OCI-LY3 (cell line): ENCODE results near the gene RAB36.

ENCODE experiments used
- H2AFZ ChIP-seq: fragments of 200-600, 300-600 bp; shearing (Covaris generic); 2 replicates; pipeline ENCODE4 v1.6.0; 2014; ENCODE audit warnings: antibody characterized with exemption, low read depth, low read length
- H3K27ac ChIP-seq: fragments of 200-600, 300-600 bp; sonication (generic); 2 replicates; pipeline ENCODE4 v1.5.1; 2014; ENCODE audit warnings: mild to moderate bottlenecking, low read length, moderate library complexity, mixed read lengths
- H3K27me3 ChIP-seq: fragments of 200-600, 300-600 bp; sonication (generic); 2 replicates; pipeline ENCODE4 v1.6.1; 2014; ENCODE audit warnings: low read depth, low read length, mixed read lengths
- H3K36me3 ChIP-seq: fragments of 200-600, 300-600 bp; sonication (generic); replicated peaks from 2 replicates; pipeline ENCODE3; 2014; ENCODE audit warnings: low read depth, low read length, mixed read lengths
- H3K4me1 ChIP-seq: fragments of 300-600, 200-600 bp; sonication (generic); 2 replicates; pipeline ENCODE4 v1.6.1; 2014; ENCODE audit warnings: low read length, mixed read lengths
- H3K4me2 ChIP-seq: fragments of 200-600, 300-600 bp; sonication (generic); 2 replicates; pipeline ENCODE4 v1.6.1; 2014; ENCODE audit warnings: low read length, mixed read lengths
- H3K4me3 ChIP-seq: fragments of 300-600, 200-600 bp; sonication (generic); 2 replicates; pipeline ENCODE4 v1.5.1; 2014; ENCODE audit warnings: antibody characterized with exemption, mild to moderate bottlenecking, low read length, moderate library complexity
- H3K79me2 ChIP-seq: fragments of 300-600, 200-600 bp; shearing (Covaris generic); 2 replicates; pipeline ENCODE4 v1.6.1; 2014; ENCODE audit warnings: mild to moderate bottlenecking, low read length, mixed read lengths
- H3K9ac ChIP-seq: fragments of 300-600, 200-600 bp; shearing (Covaris generic); 2 replicates; pipeline ENCODE4 v1.6.0; 2014; ENCODE audit warnings: mild to moderate bottlenecking, low read length, moderate library complexity
- H3K9me3 ChIP-seq: fragments of 200-600, 300-600 bp; shearing (Covaris generic); 2 replicates; pipeline ENCODE4 v1.6.1; 2014; ENCODE audit warnings: low read length, mixed read lengths; ENCODE audit not compliant: insufficient read depth
- H4K20me1 ChIP-seq: fragments of 200-600, 300-600 bp; sonication (generic); 2 replicates; pipeline ENCODE4 v1.6.1; 2016; ENCODE audit warnings: low read length, mixed read lengths; ENCODE audit not compliant: insufficient read depth
- EZH2phosphoT487 ChIP-seq: fragments of 200-600 bp; shearing (Covaris generic); IDR thresholded peaks from 2 replicates; pipeline ENCODE4 v1.6.1; 2018; ENCODE audit warnings: antibody characterized with exemption, mixed run types, low read depth
- TF ChIP-seq, protein P1 (sequence below): fragments of 200-600, 300-600 bp; sonication (generic); IDR thresholded peaks from 2 replicates; pipeline ENCODE4 v1.5.1; 2014; ENCODE audit warnings: antibody characterized with exemption, low read length, low read depth

The RAB36 gene

DNA sequence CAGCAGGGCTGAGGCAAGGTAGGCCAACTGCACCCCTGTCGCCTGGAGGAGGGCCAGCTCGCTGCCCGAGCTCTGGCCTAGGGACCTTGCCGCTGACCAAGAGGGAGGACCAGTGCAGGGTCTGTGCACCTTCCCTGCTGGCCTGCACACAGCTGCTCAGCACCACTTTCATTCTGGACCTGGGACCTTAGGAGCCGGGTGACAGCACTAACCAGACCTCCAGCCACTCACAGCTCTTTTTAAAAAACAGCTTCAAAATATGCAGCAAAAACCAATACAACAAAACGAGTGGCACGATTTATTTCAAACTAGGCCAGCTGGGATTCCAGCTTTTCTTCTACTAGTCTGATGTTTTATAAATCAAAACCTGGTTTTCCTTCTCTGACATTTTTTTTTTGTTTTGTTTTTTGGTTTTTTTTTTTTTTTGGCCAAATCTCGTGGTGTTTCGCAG lies 21.4 kb upstream of the RAB36 start:
- H3K79me2 ChIP-seq: no peaks in the 10 kb centered on the region
- no peak for TF ChIP-seq EZH2phosphoT487
- TF ChIP-seq, protein P1, sequence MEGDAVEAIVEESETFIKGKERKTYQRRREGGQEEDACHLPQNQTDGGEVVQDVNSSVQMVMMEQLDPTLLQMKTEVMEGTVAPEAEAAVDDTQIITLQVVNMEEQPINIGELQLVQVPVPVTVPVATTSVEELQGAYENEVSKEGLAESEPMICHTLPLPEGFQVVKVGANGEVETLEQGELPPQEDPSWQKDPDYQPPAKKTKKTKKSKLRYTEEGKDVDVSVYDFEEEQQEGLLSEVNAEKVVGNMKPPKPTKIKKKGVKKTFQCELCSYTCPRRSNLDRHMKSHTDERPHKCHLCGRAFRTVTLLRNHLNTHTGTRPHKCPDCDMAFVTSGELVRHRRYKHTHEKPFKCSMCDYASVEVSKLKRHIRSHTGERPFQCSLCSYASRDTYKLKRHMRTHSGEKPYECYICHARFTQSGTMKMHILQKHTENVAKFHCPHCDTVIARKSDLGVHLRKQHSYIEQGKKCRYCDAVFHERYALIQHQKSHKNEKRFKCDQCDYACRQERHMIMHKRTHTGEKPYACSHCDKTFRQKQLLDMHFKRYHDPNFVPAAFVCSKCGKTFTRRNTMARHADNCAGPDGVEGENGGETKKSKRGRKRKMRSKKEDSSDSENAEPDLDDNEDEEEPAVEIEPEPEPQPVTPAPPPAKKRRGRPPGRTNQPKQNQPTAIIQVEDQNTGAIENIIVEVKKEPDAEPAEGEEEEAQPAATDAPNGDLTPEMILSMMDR: no peak
- H3K36me3 ChIP-seq: peaks cover 10% of the 10 kb centered on the region
- no peak overlapping the region for H2AFZ ChIP-seq
- 0 out of 2 replicates have a peak, but pooled peaks cover 2% of the 10 kb centered on the region for H4K20me1 ChIP-seq
- H3K27ac ChIP-seq: no peak overlapping the region
- no peaks in the 10 kb centered on the region for H3K27me3 ChIP-seq
- no peak overlapping the region for H3K4me2 ChIP-seq
- peaks cover 18% of the 10 kb centered on the region for H3K4me1 ChIP-seq
- H3K9ac ChIP-seq: no peak overlapping the region
- H3K4me3 ChIP-seq: no peak overlapping the region
- no peaks in the 10 kb centered on the region for H3K9me3 ChIP-seq

DNA sequence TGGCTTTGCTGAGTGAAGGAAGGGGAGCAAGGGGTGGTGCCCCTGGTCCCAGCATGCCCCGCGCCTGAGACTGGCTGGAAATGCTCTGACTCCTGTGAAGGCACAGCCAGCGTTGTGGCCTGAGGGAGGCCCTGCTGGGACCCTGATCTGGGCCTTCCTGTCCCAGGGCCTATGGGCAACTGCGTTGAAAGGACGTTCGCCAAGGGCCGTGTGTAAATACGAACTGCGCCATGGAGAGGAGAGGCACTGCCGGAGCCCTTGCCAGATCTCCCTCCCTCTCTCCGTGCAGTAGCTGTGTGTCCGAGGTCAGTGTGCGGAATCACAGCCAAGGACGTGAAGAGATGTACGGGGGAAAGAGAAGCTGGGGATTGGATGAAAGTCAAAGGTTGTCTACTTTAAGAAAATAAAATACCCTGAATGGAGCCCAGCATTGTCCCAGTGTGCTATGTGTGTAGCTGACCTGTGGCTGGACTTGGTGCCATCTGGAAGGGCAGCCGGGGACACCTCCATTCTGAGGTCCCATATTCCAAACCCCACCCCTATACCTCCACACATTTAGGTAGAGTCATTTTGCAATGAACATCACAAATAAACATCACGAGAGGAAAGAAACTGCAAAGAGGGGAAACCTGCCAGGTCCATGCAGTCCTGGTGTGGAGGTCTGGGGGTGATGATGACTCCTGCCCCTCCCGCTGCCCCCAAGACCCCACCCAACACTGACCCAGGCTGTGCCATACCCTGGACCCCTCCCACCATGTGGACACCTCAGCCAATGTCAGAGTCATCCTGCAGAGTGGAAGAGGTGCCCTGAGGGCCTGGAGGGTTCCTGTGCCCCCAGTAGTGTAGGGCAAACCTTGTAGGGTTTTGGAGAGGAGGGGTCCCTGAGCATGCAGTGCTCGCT lies 20.4 kb upstream of the RAB36 start:
- no peak overlapping the region for H3K4me3 ChIP-seq
- no peaks in the 10 kb centered on the region for H4K20me1 ChIP-seq
- no peak overlapping the region for H3K4me2 ChIP-seq

DNA sequence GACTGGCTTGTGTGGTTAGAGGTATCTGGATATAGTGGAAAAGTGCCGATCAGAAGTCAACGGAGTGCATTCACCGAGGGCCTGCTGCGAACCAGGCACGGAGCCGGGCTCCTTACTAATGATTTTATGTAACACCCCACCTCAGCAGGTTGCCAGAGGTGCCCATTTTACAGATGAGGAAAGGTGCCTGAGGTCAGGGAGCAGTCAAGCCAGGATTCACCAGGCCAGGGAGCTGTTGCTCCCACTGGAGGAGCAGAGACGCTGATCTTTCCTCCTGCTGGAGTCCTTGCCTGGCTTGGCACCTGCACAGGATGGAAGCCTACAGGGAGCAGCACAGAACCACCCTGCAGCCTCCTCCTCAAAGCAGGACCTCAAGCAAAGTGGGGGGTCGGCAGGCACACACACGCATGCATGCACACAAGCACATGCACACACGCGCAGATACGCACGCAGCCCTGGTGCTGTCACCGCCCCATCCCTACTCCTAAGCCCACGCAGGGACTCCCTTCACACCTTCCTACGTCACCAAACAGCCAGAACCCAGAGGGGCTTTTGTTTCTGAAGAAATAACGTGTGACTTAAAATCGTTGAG lies 19.7 kb upstream of the RAB36 start:
- Histone ChIP-seq H3K27ac (no peak overlapping the region), H3K79me2 (no peaks in the 10 kb centered on the region), H4K20me1 (no peaks in the 10 kb centered on the region), H3K27me3 (no peaks in the 10 kb centered on the region), H3K36me3 (peaks cover 10% of the 10 kb centered on the region), H3K9me3 (no peaks in the 10 kb centered on the region), H2AFZ (no peak overlapping the region), H3K4me1 (peaks cover 5% of the 10 kb centered on the region), H3K4me2 (no peak overlapping the region), H3K9ac (no peak overlapping the region), H3K4me3 (no peak overlapping the region)
- TF ChIP-seq EZH2phosphoT487: no peak
- TF ChIP-seq, protein P1: no peak

More for the DNA sequence above, 20.4 kb upstream of the RAB36 start:
- H3K27ac ChIP-seq: no peak overlapping the region
- H3K79me2 ChIP-seq: no peaks in the 10 kb centered on the region
- H2AFZ ChIP-seq: no peak overlapping the region
- H3K9me3 ChIP-seq: no peaks in the 10 kb centered on the region
- no peaks in the 10 kb centered on the region for H3K27me3 ChIP-seq
- H3K36me3 ChIP-seq: peaks cover 10% of the 10 kb centered on the region
- H3K9ac ChIP-seq: no peak overlapping the region
- H3K4me1 ChIP-seq: peaks cover 7% of the 10 kb centered on the region
- TF ChIP-seq, protein P1: no peak
- no peak for TF ChIP-seq EZH2phosphoT487
